GF-D8 (cell line): ENCODE results near the gene MINAR2.

ENCODE experiments used
- DNase-seq: peaks from one replicate; lab custom pipeline; 2025; lab: John Stamatoyannopoulos, UW

Gene MINAR2

GRCh38 chr5:129747572-129748407 is at the start of gene MINAR2:
MINAR2 (plus strand) TSS chr5:129748094; CDS start chr5:129748191, 97 bp downstream.
- DNase-seq: no peak

GRCh38 chr5:129698661-129699060 is 49.2 kb upstream of the MINAR2 start:
- no peak for DNase-seq

- no peak for DNase-seq
Measured at GRCh38 chr5:129716235-129716634, 31.7 kb upstream of the MINAR2 start.

- DNase-seq: no peak
Measured at GRCh38 chr5:129716651-129717050, 31.2 kb upstream of the MINAR2 start.

GRCh38 chr5:129717751-129718310 is 30.1 kb upstream of the MINAR2 start:
- no peak for DNase-seq

GRCh38 chr5:129718471-129719090 is 29.3 kb upstream of the MINAR2 start:
- DNase-seq: no peak

GRCh38 chr5:129724222-129724621 is 23.7 kb upstream of the MINAR2 start:
- DNase-seq: no peak

GRCh38 chr5:129724647-129725046 is 23.2 kb upstream of the MINAR2 start:
- DNase-seq: no peak

GRCh38 chr5:129739773-129740172 is 8.1 kb upstream of the MINAR2 start:
- no peak for DNase-seq

GRCh38 chr5:129743541-129744187 is 4.2 kb upstream of the MINAR2 start:
- no peak for DNase-seq

- no peak for DNase-seq
Measured at GRCh38 chr5:129745997-129746396, 1.9 kb upstream of the MINAR2 start.

GRCh38 chr5:129746876-129747275 is 1.0 kb upstream of the MINAR2 start:
- DNase-seq: no peak

- DNase-seq: no peak
Measured at GRCh38 chr5:129748913-129749880, 1.3 kb downstream of the MINAR2 start.

GRCh38 chr5:129760636-129761325 is 12.9 kb downstream of the MINAR2 start:
- DNase-seq: no peak

- DNase-seq: no peak
Measured at GRCh38 chr5:129763651-129764050, 15.8 kb downstream of the MINAR2 start.

GRCh38 chr5:129766798-129767197 is 18.9 kb downstream of the MINAR2 start:
- no peak for DNase-seq

GRCh38 chr5:129767927-129768380 is 20.1 kb downstream of the MINAR2 start:
- no peak for DNase-seq

GRCh38 chr5:129768735-129769134 is 20.8 kb downstream of the MINAR2 start:
- DNase-seq: no peak

- DNase-seq: no peak
Measured at GRCh38 chr5:129770024-129770820, 22.3 kb downstream of the MINAR2 start.
